C4-2B (cell line): ENCODE measurements around the gene RTN1.

Experiments used
- CTCF ChIP-seq: fragments of 450-650 bp; conservative IDR thresholded peaks from 2 replicates; pipeline ENCODE4 v1.5.1; 2017; ENCODE audit warnings: mild to moderate bottlenecking
- ZFX ChIP-seq: fragments of 450-650 bp; IDR thresholded peaks from 2 replicates; pipeline ENCODE4 v1.6.1; 2017

- TF ChIP-seq CTCF: no peak
- TF ChIP-seq ZFX: no peak
Observed at GRCh38 chr14:59761851-59762250, 108.7 kb downstream of the RTN1 start.
